ENCODE results near the gene OPA1. TPM values are rescaled to one million over a fixed set of nuclear protein-coding genes. Genes with fewer than 3 reads are reported as not detected.

Gene OPA1, protein sequence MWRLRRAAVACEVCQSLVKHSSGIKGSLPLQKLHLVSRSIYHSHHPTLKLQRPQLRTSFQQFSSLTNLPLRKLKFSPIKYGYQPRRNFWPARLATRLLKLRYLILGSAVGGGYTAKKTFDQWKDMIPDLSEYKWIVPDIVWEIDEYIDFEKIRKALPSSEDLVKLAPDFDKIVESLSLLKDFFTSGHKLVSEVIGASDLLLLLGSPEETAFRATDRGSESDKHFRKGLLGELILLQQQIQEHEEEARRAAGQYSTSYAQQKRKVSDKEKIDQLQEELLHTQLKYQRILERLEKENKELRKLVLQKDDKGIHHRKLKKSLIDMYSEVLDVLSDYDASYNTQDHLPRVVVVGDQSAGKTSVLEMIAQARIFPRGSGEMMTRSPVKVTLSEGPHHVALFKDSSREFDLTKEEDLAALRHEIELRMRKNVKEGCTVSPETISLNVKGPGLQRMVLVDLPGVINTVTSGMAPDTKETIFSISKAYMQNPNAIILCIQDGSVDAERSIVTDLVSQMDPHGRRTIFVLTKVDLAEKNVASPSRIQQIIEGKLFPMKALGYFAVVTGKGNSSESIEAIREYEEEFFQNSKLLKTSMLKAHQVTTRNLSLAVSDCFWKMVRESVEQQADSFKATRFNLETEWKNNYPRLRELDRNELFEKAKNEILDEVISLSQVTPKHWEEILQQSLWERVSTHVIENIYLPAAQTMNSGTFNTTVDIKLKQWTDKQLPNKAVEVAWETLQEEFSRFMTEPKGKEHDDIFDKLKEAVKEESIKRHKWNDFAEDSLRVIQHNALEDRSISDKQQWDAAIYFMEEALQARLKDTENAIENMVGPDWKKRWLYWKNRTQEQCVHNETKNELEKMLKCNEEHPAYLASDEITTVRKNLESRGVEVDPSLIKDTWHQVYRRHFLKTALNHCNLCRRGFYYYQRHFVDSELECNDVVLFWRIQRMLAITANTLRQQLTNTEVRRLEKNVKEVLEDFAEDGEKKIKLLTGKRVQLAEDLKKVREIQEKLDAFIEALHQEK
- total RNA-seq: 10 to 100 TPM; 49.7 to 54.5 TPM
- 10 to 100 TPM; 13.2 to 17.0 TPM for polyA plus RNA-seq

DNA sequence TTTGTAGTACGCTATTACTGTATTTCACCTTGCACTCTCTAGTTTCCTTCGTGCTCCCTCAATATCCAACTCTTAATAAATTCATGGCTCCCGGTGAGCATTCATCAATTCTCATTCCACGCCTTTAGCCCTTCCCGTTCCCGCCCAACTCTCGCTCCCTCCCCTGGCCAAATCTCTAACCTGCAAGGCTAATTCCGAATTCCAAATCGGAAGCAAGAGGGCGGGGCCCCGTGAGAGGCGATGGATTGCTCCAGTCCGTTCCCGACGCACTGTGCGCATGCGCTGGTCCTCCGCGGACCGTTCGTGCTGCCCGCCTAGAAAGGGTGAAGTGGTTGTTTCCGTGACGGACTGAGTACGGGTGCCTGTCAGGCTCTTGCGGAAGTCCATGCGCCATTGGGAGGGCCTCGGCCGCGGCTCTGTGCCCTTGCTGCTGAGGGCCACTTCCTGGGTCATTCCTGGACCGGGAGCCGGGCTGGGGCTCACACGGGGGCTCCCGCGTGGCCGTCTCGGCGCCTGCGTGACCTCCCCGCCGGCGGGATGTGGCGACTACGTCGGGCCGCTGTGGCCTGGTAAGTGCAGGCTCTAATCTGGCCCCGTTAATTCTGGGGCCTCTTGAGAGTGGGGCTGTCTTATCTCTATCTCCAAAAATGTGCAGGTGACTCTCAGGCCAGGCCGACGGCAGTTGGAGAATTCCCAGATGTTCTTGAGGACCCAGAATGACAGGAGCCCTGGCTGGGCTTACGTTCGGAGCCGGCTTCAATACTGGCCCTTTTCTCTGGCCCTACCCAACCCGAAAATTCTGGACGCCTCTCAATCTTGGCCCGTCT is at the start of gene OPA1:
TSS of gene OPA1 (plus strand) at position 368 of the 827 bp plus-strand sequence. CDS start at position 538, 170 bp downstream.
- WGBS: 1% methylated on average over 55 of the region's 55 CpGs
- Histone ChIP-seq H3K27me3 (ENCODE audit: control insufficient read depth in 4 of 4, insufficient read depth in 4 of 4, low read length in 3 of 4) (no peaks in the 10 kb centered on the region), H3K9me3 (ENCODE audit: control insufficient read depth in 4 of 4, low read length in 3 of 4) (no peaks in the 10 kb centered on the region), H3K9ac (ENCODE audit: low read depth in 1 of 2, low read length in 2 of 2) (peak within 1 kb of the TSS; percentile 76 to 92), H3K36me3 (ENCODE audit: control insufficient read depth in 4 of 4, insufficient read depth in 3 of 4, low read depth in 1 of 4, low read length in 3 of 4) (no peaks in the 10 kb centered on the region), H3K4me3 (ENCODE audit: low read depth in 1 of 3, low read length in 3 of 3) (peak within 1 kb of the TSS; percentile 83 to 97 (median 88)), H3K4me1 (ENCODE audit: control insufficient read depth in 4 of 4, insufficient read depth in 4 of 4, low read length in 3 of 4) (peaks cover 0 to 20% (median 18%) of the 10 kb centered on the region in 4 donors), H3K27ac (ENCODE audit: low read depth in 1 of 2, low read length in 2 of 2) (peak within 1 kb of the TSS; percentile 83 to 91)
- peak; percentile 92 for DNase-seq (ENCODE audit: low spot score)
- TF ChIP-seq JUND (IDR thresholded peaks at IDR 0.05) (peak; percentile 55 to 68), YY1 (IDR thresholded peaks at IDR 0.05) (peak; percentile 97), FOXA2 (IDR thresholded peaks at IDR 0.05) (peak; percentile 28), SP1 (IDR thresholded peaks at IDR 0.05) (peak; percentile 86), RAD21 (IDR thresholded peaks at IDR 0.05) (peak; percentile 46 to 50), FOXA1 (IDR thresholded peaks at IDR 0.05) (no peak), TAF1 (conservative IDR thresholded peaks at IDR 0.05) (no peak), HNF4G (IDR thresholded peaks at IDR 0.05) (no peak), NR2F2 (IDR thresholded peaks at IDR 0.05) (peak; percentile 46), RXRA (IDR thresholded peaks at IDR 0.05) (peak; percentile 63 to 75), HNF4A (conservative IDR thresholded peaks at IDR 0.05) (peak; percentile 35 to 44), GABPA (IDR thresholded peaks at IDR 0.05 in 1 of 2, conservative IDR thresholded peaks at IDR 0.05 in 1 of 2) (peak; percentile 57 to 94), EGR1 (IDR thresholded peaks at IDR 0.05; ENCODE audit: low read depth in 2 of 2) (peak; percentile 79 to 82)
- TF ChIP-seq, protein P1, sequence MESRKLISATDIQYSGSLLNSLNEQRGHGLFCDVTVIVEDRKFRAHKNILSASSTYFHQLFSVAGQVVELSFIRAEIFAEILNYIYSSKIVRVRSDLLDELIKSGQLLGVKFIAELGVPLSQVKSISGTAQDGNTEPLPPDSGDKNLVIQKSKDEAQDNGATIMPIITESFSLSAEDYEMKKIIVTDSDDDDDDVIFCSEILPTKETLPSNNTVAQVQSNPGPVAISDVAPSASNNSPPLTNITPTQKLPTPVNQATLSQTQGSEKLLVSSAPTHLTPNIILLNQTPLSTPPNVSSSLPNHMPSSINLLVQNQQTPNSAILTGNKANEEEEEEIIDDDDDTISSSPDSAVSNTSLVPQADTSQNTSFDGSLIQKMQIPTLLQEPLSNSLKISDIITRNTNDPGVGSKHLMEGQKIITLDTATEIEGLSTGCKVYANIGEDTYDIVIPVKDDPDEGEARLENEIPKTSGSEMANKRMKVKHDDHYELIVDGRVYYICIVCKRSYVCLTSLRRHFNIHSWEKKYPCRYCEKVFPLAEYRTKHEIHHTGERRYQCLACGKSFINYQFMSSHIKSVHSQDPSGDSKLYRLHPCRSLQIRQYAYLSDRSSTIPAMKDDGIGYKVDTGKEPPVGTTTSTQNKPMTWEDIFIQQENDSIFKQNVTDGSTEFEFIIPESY (IDR thresholded peaks at IDR 0.05): peak; percentile 97
- TF ChIP-seq, protein P2, sequence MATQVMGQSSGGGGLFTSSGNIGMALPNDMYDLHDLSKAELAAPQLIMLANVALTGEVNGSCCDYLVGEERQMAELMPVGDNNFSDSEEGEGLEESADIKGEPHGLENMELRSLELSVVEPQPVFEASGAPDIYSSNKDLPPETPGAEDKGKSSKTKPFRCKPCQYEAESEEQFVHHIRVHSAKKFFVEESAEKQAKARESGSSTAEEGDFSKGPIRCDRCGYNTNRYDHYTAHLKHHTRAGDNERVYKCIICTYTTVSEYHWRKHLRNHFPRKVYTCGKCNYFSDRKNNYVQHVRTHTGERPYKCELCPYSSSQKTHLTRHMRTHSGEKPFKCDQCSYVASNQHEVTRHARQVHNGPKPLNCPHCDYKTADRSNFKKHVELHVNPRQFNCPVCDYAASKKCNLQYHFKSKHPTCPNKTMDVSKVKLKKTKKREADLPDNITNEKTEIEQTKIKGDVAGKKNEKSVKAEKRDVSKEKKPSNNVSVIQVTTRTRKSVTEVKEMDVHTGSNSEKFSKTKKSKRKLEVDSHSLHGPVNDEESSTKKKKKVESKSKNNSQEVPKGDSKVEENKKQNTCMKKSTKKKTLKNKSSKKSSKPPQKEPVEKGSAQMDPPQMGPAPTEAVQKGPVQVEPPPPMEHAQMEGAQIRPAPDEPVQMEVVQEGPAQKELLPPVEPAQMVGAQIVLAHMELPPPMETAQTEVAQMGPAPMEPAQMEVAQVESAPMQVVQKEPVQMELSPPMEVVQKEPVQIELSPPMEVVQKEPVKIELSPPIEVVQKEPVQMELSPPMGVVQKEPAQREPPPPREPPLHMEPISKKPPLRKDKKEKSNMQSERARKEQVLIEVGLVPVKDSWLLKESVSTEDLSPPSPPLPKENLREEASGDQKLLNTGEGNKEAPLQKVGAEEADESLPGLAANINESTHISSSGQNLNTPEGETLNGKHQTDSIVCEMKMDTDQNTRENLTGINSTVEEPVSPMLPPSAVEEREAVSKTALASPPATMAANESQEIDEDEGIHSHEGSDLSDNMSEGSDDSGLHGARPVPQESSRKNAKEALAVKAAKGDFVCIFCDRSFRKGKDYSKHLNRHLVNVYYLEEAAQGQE (IDR thresholded peaks at IDR 0.05): peak; percentile 81
- TF ChIP-seq, protein P3, sequence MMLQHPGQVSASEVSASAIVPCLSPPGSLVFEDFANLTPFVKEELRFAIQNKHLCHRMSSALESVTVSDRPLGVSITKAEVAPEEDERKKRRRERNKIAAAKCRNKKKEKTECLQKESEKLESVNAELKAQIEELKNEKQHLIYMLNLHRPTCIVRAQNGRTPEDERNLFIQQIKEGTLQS (IDR thresholded peaks at IDR 0.05): peak; percentile 65
- TF ChIP-seq, protein P4, sequence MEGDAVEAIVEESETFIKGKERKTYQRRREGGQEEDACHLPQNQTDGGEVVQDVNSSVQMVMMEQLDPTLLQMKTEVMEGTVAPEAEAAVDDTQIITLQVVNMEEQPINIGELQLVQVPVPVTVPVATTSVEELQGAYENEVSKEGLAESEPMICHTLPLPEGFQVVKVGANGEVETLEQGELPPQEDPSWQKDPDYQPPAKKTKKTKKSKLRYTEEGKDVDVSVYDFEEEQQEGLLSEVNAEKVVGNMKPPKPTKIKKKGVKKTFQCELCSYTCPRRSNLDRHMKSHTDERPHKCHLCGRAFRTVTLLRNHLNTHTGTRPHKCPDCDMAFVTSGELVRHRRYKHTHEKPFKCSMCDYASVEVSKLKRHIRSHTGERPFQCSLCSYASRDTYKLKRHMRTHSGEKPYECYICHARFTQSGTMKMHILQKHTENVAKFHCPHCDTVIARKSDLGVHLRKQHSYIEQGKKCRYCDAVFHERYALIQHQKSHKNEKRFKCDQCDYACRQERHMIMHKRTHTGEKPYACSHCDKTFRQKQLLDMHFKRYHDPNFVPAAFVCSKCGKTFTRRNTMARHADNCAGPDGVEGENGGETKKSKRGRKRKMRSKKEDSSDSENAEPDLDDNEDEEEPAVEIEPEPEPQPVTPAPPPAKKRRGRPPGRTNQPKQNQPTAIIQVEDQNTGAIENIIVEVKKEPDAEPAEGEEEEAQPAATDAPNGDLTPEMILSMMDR (IDR thresholded peaks at IDR 0.05; ENCODE audit: low read depth, low read length, missing input control): peak; percentile 21
- TF ChIP-seq, protein P5, sequence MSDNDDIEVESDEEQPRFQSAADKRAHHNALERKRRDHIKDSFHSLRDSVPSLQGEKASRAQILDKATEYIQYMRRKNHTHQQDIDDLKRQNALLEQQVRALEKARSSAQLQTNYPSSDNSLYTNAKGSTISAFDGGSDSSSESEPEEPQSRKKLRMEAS (IDR thresholded peaks at IDR 0.05): peak; percentile 84
